Gastroesophageal sphincter (tissue), 3 donors: ENCODE measurements around the gene SIN3B.

Experiments used
- CTCF ChIP-seq, 4 experiments: fragments of 200-600 bp in 2 of 4; fragments of 450-650 bp in 2 of 4; sonication (generic) in 1 of 4; IDR thresholded peaks; one replicate each; pipeline ENCODE4 v1.5.1; 2017 to 2019; ENCODE audit warnings: antibody characterized with exemption in 4 of 4, mild to moderate bottlenecking in 2 of 4, moderate library complexity in 2 of 4
- EP300 ChIP-seq: sonication (generic); formaldehyde crosslinking; IDR thresholded peaks from one replicate; pipeline ENCODE4 v1.6.1; 2017; ENCODE audit warnings: antibody characterized with exemption, mild to moderate bottlenecking
- POLR2A ChIP-seq, 2 donors: fragments of 450-650 bp; IDR thresholded peaks; one replicate each; pipeline ENCODE4 v1.6.1; 2017; ENCODE audit warnings: antibody characterized with exemption in 2 of 2, mild to moderate bottlenecking in 2 of 2, moderate library complexity in 1 of 2
- POLR2AphosphoS5 ChIP-seq: sonication (generic); formaldehyde crosslinking; IDR thresholded peaks from one replicate; pipeline ENCODE4 v1.6.1; 2017; ENCODE audit warnings: antibody characterized with exemption

GRCh38 chr19:16914421-16914820 is 85.2 kb downstream of the SIN3B start:
- TF ChIP-seq CTCF (IDR thresholded peaks at IDR 0.05) (no peak), POLR2A (IDR thresholded peaks at IDR 0.05) (no peak), EP300 (no peak), POLR2AphosphoS5 (no peak)
